ENCODE data around the gene RALGPS1.

- TF ChIP-seq CTCF (IDR thresholded peaks at IDR 0.05; ENCODE audit: low read depth, low read length, poor library complexity, severe bottlenecking), result no peak
- no peak for TF ChIP-seq EZH2phosphoT487 (IDR thresholded peaks at IDR 0.05; ENCODE audit: borderline replicate concordance, low read length)
Observed at GRCh38 chr9:127136880-127137639, 222.5 kb downstream of the RALGPS1 start.

Data from DOHH2 (cell line).